ENCODE measurements around the gene MTPN.

MTPN gene

DNA sequence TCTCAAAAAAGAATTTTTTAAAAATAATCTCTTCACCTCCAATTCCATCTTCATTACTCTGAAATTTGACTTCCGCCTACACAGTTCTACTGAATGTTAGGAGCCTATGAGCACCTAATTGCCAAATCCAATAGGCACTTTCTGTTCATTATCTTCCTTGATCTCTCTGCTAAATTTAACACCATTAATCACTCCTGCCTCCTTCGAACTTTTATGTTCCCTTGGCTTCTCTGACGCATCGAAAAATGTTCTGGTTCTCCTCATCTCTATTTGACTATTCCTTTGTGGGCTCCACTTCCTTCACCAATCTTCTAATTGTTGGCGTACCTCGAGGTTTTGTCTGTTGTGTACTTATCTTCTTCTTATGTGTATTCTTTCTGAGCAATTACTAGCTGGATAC, 87.3 kb downstream of the MTPN start:
- no peak for DNase-seq (ENCODE audit: low read depth in 1 of 2, low spot score in 1 of 2)

DNA sequence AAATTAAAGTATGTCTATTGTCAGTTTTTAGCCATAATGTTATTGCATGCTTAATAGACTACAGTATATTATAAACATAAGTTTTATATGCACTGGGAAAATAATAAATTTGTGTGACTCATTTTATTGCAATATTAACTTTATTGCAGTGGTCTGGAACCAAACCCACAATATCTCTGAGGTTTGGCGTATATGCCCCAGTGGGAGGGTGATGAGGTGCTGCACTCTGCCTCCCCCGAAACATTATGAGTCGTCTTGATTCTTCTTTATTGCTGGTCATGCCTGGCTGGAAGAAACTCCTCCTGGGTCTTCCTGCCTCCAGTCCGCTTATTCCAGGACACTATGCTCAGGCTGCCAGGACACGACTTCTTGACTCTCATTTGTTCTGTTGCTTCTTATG, 88.4 kb downstream of the MTPN start:
- DNase-seq (ENCODE audit: low read depth in 1 of 2, low spot score in 1 of 2), result no peak

DNA sequence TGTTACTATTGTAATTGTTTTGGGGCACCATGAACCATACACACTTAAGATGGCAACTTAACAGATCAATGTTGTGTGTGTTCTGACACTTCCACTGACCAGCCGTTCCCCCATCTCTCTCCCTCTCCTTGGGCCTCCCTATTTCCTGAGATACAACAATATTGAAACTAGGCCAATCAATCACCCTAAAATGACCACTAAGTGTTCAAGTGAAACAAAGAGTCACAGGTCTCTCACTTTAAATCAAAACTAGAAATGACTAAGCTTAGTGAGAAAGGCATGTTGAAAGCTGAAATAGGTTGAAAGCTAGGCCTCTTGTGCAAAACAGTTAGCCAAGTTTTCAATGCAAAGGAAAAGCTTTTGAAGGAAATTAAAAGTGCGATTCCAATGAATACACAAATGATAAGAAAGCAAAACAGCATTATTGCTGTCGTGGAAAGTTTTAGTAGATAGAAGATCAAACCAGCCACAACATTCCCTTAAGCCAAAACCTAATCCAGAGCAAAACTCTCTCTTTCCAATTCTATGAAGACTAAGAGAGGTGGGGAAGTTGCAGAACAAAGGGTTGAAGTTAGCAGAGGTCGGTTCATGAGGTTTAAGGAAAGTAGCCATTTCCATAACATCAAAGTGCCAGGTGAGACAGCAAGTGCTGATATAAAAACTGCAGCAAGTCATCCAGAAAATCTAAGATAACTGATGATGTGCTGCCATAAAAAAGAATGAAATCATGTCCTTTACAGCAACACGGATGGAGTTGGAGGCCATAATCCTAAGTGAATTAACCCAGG, 90.6 kb downstream of the MTPN start:
- no peak for DNase-seq (ENCODE audit: low read depth in 1 of 2, low spot score in 1 of 2)

DNA sequence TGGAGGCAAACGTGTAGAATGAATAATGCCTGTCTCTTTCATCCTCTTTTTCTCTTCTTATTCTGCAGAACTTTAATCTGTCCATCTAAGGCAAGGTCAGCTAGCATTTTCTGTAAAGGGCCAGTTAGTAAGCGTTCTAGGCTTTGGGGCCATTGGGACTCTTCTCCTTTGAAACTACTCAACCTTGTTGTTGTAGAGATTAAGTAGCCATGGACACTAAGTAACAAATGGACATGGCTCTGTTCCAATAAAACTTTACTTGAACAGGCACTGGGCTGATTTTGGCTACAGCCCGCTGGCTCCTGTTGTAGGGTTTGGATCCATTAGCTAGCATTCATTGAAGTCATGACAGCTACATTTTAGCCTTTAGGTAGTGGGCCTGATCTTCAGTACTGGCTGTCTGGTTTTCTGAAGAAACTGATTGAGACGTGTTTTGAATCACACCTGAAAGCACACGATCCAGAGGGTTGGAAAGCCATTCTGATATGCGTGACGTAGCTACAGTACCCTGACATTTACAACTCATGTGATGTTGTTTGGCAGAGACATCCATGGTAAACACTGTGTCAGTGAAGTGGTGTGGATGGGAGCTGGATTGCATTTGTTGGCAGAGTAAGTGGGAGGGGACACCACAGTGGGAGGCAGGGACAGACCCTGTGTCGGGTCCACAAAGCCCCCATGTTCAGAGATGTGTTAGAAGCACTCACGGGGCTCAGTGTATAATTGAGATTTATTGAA, 92.5 kb downstream of the MTPN start:
- no peak for DNase-seq (ENCODE audit: low read depth in 1 of 2, low spot score in 1 of 2)

DNA sequence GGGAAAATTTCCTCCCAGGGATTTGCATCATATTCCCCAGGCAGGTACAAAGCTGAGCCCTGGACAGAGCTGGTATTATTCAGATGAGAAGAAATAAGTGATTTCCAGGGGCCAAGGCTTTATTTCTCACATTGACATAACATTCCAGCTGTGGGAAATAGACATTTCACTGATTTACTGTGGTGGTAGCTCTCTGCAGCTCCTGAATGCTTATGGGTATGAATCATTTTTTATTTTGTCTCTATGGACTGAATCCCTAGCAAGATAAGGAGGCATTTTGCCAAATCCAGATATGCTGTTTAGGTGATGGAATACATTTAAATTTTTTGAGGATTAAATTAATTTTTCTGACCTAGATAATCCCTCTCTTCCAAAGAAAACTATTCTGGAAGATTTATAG, 97.9 kb downstream of the MTPN start:
- no peak for DNase-seq (ENCODE audit: low read depth in 1 of 2, low spot score in 1 of 2)

DNA sequence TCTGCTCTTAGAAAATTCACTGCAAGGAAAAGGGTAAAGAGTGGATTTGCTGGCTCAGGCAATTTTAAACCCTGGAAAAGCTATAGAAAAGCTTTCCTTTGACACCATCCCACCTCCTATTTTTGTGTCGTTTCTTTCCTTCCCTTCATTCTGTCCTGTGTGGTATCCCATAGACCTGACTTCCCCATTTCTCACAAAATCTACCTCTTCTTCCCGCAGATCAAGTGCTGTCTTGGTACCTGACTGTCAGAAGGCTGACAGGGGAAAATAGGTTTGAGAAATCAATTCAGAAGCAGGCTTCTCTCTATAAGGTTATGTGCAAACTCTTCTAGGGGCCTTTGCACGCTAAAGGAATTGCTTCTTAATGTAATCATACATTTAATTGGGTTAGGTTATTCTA, 98.9 kb downstream of the MTPN start:
- no peak for DNase-seq (ENCODE audit: low read depth in 1 of 2, low spot score in 1 of 2)

DNA sequence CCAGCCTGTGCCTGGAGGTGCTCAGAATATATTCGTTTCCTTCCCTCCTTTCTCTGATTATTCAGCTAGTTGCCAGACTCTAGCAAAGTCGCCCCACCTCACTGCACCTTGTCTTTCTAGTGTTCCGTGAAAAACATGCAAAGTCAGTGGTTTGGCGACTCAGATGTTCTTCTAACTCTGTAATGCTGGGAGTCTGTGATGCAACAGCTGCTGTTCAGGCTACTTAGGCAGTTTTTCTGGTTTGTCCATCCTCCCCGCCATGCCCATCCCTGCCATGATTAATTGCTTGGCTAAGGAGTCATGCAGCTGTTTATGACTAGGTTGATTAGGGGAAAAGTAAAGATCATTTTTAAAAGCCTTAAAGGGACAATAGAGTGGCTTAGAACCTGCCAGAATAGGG, 99.4 kb downstream of the MTPN start:
- DNase-seq (ENCODE audit: low read depth in 1 of 2, low spot score in 1 of 2), result no peak

Data from stimulated activated CD4-positive, alpha-beta T cell treated with anti-CD3 and anti-CD28 coated beads, Interleukin-15, amount 100 ng/mL, for 1 hour (primary cell).